Ureter (tissue), 1 donor: ENCODE results near the gene ZMIZ2. TPM values are rescaled to one million over a fixed set of nuclear protein-coding genes. Genes with fewer than 3 reads are reported as not detected.
"Not testable (repeated sequence)": the region's sequence is repeated elsewhere in the genome, so short reads cannot be mapped to it uniquely, and the experiment has no call there.

Experiments
- DNase-seq: peaks from one replicate; pipeline ENCODE4 v3.0.0-alpha.2; 2020; ENCODE audit warnings: low spot score
- total RNA-seq: library from RNA; stranded (reverse); gene quantifications from one replicate; pipeline ENCODE4 v1.2.4, GENCODE V29; 2023
- donor health status: DM: yes; HTN: yes; CAD: no.

ZMIZ2 gene, protein sequence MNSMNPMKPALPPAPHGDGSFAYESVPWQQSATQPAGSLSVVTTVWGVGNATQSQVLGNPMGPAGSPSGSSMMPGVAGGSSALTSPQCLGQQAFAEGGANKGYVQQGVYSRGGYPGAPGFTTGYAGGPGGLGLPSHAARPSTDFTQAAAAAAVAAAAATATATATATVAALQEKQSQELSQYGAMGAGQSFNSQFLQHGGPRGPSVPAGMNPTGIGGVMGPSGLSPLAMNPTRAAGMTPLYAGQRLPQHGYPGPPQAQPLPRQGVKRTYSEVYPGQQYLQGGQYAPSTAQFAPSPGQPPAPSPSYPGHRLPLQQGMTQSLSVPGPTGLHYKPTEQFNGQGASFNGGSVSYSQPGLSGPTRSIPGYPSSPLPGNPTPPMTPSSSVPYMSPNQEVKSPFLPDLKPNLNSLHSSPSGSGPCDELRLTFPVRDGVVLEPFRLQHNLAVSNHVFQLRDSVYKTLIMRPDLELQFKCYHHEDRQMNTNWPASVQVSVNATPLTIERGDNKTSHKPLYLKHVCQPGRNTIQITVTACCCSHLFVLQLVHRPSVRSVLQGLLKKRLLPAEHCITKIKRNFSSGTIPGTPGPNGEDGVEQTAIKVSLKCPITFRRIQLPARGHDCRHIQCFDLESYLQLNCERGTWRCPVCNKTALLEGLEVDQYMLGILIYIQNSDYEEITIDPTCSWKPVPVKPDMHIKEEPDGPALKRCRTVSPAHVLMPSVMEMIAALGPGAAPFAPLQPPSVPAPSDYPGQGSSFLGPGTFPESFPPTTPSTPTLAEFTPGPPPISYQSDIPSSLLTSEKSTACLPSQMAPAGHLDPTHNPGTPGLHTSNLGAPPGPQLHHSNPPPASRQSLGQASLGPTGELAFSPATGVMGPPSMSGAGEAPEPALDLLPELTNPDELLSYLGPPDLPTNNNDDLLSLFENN
- total RNA-seq, result 116 TPM

DNA sequence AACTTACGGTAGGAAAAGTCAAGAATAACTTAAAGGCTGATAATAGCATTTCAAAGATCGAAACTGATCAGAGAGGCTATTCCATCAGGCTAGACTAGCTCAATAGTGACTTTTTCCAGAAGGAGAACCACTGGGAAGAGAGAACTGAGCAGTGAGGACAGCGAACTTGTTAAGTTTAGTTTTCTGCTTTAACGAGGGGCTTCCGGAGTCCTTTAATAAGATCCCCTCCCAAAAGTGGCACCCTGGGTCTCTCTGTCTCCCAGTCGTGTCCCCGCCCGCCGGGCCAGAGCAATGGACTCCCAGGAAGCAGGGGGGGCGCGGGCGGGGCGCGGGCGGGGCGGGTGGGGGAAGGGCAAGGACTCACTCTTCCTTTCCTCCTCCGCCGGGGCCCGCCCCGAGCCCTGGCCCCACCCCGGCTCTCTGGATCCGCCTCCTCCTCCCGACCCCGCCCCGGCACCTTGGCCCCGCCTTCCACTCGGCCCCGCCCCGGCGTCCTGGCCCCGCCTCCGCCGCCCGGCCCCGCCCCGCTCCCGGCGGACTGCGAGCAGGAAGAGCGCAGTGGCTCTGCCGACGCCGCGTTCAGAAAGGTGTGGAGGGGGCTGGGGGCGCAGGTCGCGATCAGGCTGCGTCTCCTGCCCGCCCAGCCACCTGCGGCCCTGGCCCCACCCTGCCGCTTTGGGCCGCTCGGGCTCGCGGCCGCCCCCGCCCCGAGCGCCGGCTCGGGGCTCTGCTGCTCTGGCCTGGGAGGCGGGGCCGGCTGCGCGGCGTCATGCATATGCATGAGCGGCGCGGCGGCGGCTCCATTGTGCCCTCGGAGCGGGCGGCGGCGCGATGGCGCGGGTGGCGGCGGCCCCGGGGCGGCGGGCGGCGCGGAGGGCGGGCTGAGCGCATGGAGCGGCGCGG lies at the start of gene ZMIZ2:
Gene ZMIZ2, plus strand, starts transcription at position 803 of the 903 bp plus-strand sequence. CDS start 7,403 bp downstream, outside the sequence.
- peak; percentile 96 for DNase-seq

DNA sequence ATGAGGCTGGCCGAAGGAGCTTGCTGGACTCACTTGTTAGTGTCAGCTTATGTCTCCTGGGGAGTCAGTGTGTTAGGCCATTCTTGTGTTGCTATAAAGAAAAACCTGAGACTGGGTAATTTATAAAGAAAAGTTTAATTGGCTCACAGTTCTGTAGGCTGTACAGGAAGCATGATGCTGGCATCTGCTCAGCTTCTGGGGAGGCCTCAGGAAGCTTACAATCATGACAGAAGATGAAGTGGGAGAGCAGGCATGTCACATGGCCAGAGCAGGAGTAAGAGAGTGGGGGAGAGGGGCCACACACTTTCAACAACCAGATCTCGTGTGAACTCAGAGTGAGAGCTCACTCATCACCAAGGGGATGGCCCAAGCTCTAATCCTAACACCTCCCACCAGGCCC lies 49.0 kb upstream of the ZMIZ2 start:
- DNase-seq, result not testable (repeated sequence)

DNA sequence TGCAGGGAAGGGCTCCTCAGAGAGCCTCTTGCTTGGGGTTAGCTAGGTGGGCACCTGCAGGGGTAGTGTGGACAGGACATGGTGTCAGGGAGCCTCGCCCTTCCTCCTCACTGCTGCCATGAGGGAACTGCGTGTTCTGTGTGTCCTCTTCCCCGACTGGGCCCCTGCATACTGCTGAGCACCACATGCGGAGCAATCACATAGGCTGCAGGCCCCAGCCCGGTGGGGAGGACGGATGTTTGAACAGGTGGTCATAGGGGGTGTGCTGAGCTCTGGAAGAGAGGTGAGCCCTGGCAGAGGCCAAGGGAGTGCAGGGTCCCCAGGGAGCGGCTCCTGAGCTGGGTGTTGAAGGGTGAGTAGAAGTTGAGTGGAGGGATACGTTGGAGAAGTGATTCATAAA lies 48.3 kb upstream of the ZMIZ2 start:
- no peak for DNase-seq

- not testable (repeated sequence) for DNase-seq
Observed at GRCh38 chr7:44703391-44703790, 45.3 kb upstream of the ZMIZ2 start.

DNA sequence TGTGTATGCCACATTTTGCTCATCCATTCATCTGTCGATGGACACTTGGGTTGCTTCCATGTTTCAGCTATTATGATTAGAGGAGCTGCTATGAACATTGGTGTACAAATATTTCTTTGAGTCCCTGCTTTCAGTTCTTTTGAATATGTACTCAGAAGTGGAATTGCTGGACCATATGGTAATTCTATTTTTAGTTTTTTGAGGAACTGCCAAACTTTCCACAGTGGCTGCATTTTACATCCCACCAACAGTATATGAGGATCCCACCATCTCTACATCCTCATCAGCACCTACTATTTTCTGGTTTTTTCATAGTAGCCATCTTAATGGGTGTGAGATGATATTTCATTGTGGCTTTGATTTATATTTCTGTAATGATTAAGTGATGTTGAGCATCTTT lies 44.7 kb upstream of the ZMIZ2 start:
- DNase-seq, result no peak

DNA sequence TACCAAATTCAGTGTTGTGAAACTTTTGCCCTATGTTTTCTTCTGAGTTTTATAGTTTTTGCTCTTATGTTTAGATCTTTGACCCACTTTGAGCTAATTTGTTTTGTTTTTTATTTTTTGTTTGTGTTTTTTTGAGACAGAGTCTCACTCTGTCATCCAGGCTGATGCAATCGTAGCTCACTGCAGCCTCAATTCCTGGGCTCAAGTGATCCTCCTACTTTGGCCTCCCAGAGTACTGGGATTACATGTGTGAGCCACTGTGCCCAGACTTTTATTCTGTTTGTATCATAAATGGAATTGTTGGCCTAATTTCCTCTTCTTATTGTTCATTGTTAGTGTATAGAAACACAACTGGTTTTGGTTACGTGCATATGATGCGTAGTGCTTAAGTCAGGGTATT lies 43.2 kb upstream of the ZMIZ2 start:
- no peak for DNase-seq

DNA sequence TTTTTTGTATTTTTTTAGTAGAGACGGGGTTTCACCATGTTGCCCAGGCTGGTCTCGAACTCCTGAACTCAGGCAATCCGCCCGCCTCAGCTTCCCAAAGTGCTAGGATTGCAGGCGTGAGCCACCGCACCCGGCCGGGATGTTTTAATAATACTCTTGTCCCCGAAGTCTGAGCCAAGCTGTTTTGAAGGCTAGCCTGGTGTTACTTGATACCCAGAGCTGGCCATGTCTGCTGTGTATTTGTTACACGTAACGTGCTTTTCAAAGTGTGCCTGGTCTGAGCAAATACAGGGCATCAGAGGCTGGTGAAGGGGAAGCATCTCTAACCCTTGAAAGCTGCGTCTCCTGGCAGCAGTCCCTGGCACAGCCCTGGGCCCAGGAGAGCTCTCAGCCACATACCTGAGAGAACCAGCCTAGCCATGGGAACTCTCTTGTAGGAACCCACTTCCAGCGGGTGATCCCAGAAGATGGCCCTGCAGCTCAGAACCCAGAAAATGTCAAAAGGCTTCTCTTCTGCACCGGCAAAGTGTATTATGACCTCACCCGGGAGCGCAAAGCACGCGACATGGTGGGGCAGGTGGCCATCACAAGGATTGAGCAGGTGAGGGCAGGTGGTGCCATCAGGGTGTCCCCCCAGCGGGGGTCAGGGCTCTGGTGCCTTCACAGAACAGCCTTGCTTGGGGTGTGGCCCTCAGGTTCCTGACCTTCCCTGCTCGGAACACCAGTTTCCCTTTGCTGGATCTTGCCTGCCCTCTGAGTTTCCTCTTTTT lies 41.7 kb upstream of the ZMIZ2 start:
- DNase-seq, result no peak

- no peak for DNase-seq
Observed at GRCh38 chr7:44707558-44708230, 41.0 kb upstream of the ZMIZ2 start.

- DNase-seq, result no peak
Observed at GRCh38 chr7:44709011-44709915, 39.4 kb upstream of the ZMIZ2 start.

GRCh38 chr7:44709945-44710596 lies 38.6 kb upstream of the ZMIZ2 start:
- DNase-seq, result no peak

DNA sequence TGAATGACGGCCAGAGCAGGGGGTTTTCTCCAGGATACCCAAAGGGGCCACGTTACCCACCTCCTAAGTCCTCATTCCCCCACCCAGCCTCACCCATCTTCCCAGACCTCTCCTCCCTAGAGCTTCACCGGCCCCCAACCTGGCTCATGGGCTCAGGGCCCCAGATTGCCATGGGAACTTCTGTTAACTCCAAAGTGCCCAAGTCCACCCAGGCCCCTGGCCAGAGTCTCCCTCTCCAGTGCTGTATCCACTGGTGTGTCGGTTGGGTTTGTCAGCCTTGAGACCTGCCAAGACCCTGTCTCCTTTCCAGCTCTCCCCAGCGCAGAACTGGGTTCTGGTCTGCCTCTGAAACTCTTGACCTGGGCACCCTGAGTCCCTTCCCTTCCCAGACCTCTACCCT lies 37.1 kb upstream of the ZMIZ2 start:
- DNase-seq, result no peak

GRCh38 chr7:44712012-44712411 lies 36.6 kb upstream of the ZMIZ2 start:
- no peak for DNase-seq

GRCh38 chr7:44713141-44713540 lies 35.5 kb upstream of the ZMIZ2 start:
- DNase-seq, result no peak

GRCh38 chr7:44713680-44714335 lies 34.8 kb upstream of the ZMIZ2 start:
- DNase-seq, result no peak

- DNase-seq, result no peak
Observed at GRCh38 chr7:44716205-44716604, 32.4 kb upstream of the ZMIZ2 start.

DNA sequence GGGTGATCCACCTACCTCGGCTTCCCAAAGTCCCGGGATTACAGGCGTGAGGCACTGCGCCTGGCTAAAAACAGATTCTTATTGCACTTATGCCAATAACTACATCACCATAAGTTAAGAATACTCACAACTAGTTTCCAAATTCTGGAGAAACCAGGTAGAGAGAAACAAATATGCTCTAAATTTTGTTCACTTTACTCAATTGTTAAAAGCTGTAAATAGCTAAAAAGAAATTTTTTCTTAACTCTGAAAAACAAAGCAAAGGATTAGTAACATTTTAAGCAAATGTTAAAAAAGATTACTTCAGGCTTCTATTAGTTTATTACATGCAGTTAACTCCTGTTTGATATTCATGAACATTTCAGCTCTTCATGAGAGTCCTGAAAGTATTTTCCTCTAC lies 28.3 kb upstream of the ZMIZ2 start:
- no peak for DNase-seq

DNA sequence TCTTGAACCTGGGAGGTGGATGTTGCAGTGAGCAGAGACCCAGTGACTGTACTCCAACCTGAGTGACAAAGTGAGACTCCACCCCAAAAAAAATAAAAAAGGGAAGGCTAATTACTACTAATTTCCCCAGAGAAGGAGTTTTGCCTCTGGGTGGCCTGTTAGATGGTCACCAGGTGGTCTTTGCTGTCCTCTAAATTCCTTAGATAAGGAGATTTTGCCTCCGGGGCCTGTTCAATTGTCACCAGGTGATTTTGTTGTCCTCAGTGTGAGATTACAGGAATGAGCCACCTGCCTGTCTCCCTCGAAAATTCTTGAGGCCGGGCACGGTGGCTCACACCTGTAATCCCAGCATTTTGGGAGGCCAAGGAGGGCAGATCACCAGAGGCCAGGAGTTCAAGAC lies 24.4 kb upstream of the ZMIZ2 start:
- no peak for DNase-seq

DNA sequence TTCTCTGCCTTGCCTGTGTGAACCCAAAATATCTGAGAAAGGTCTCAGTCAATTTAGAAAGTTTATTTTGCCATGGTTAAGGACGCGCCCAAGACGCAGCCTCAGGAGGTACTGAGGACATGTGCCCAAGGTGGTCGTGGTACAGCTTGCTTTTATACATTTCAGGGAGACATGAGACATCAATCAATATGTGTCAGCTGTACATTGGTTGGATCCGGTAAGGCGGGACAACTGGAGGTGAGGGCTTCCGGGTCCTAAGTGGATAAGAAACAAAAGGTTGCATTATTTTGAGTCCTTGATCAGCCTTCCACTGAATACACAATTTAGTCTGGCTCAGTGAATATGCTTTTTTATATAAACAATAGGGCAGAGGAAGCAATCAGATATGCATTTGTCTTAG lies 22.4 kb upstream of the ZMIZ2 start:
- DNase-seq, result not testable (repeated sequence)
